ENCODE data around the gene HMCN1.
"Not testable (repeated sequence)": the region's sequence is repeated elsewhere in the genome, so short reads cannot be mapped to it uniquely, and the experiment has no call there.

The HMCN1 gene

GRCh38 chr1:185792040-185792439 is 57.8 kb downstream of the HMCN1 start:
- Histone ChIP-seq H3K27ac (ENCODE audit: low read depth, low read length) (no peak overlapping the region), H3K27me3 (ENCODE audit: low read length) (no peaks in the 10 kb centered on the region), H3K9ac (ENCODE audit: low read length) (no peak overlapping the region), H3K36me3 (ENCODE audit: low read length) (no peaks in the 10 kb centered on the region), H3K9me3 (ENCODE audit: insufficient read depth, low read length) (no peaks in the 10 kb centered on the region), H3K9me2 (replicated peaks; ENCODE audit: insufficient read depth, low read length) (no peaks in the 10 kb centered on the region), H4K20me1 (ENCODE audit: low read depth, low read length) (no peaks in the 10 kb centered on the region), H3K4me2 (ENCODE audit: low read depth, low read length, poor library complexity, severe bottlenecking) (no peak overlapping the region), H2AFZ (ENCODE audit: low read depth, low read length, severe bottlenecking) (no peak overlapping the region), H3F3A (ENCODE audit: insufficient read depth) (no peaks in the 10 kb centered on the region), H3K4me3 (ENCODE audit: insufficient read depth, low read length, poor library complexity, severe bottlenecking) (no peak overlapping the region), H3K79me2 (ENCODE audit: insufficient read depth, low read length) (no peaks in the 10 kb centered on the region)
- TF ChIP-seq EZH2phosphoT487 (conservative IDR thresholded peaks at IDR 0.05; ENCODE audit: low read length), result no peak
- no peak for TF ChIP-seq CTCF (IDR thresholded peaks at IDR 0.05; ENCODE audit: insufficient read depth, low read length, poor library complexity, severe bottlenecking)

DNA sequence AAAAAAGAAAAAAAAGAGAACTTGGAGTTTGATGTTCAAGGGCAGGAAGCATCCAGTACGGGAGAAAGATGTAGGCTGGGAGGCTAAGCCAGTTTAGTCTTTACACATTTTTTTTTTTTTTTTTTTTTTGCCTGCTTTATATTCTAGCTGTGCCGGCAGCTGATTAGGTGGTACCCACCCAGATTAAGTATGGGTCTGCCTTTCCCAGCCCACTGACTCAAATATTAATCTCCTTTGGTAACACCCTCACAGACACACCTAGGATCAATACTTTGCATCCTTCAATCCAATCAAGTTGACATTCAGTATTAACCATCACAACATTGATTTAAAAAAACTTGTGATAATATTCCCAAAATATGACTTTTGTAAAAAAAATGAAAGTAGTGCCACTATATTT is 60.3 kb downstream of the HMCN1 start:
- not testable (repeated sequence) for H3K36me3 ChIP-seq (ENCODE audit: low read length); H3K27me3 ChIP-seq (ENCODE audit: low read length); H3K9me3 ChIP-seq (ENCODE audit: insufficient read depth, low read length); H2AFZ ChIP-seq (ENCODE audit: low read depth, low read length, severe bottlenecking); H3F3A ChIP-seq (ENCODE audit: insufficient read depth); H3K9ac ChIP-seq (ENCODE audit: low read length); H3K79me2 ChIP-seq (ENCODE audit: insufficient read depth, low read length); H3K4me2 ChIP-seq (ENCODE audit: low read depth, low read length, poor library complexity, severe bottlenecking); H4K20me1 ChIP-seq (ENCODE audit: low read depth, low read length); H3K4me3 ChIP-seq (ENCODE audit: insufficient read depth, low read length, poor library complexity, severe bottlenecking); H3K9me2 ChIP-seq (replicated peaks; ENCODE audit: insufficient read depth, low read length); H3K27ac ChIP-seq (ENCODE audit: low read depth, low read length)

- Histone ChIP-seq H3K4me3 (ENCODE audit: insufficient read depth, low read length, poor library complexity, severe bottlenecking) (no peak overlapping the region), H2AFZ (ENCODE audit: low read depth, low read length, severe bottlenecking) (no peak overlapping the region), H3K27ac (ENCODE audit: low read depth, low read length) (no peak overlapping the region), H3K9me3 (ENCODE audit: insufficient read depth, low read length) (no peaks in the 10 kb centered on the region), H3K4me2 (ENCODE audit: low read depth, low read length, poor library complexity, severe bottlenecking) (no peak overlapping the region), H3K79me2 (ENCODE audit: insufficient read depth, low read length) (no peaks in the 10 kb centered on the region), H4K20me1 (ENCODE audit: low read depth, low read length) (no peaks in the 10 kb centered on the region), H3K9me2 (replicated peaks; ENCODE audit: insufficient read depth, low read length) (no peaks in the 10 kb centered on the region), H3F3A (ENCODE audit: insufficient read depth) (no peaks in the 10 kb centered on the region), H3K9ac (ENCODE audit: low read length) (no peak overlapping the region), H3K27me3 (ENCODE audit: low read length) (no peaks in the 10 kb centered on the region), H3K36me3 (ENCODE audit: low read length) (no peaks in the 10 kb centered on the region)
- no peak for TF ChIP-seq CTCF (IDR thresholded peaks at IDR 0.05; ENCODE audit: insufficient read depth, low read length, poor library complexity, severe bottlenecking)
- no peak for TF ChIP-seq EZH2phosphoT487 (conservative IDR thresholded peaks at IDR 0.05; ENCODE audit: low read length)
Measured at GRCh38 chr1:185795181-185795580, 61.0 kb downstream of the HMCN1 start.

- H3K4me2 ChIP-seq (ENCODE audit: low read depth, low read length, poor library complexity, severe bottlenecking), result no peak overlapping the region
- H3K27ac ChIP-seq (ENCODE audit: low read depth, low read length), result no peak overlapping the region
- H2AFZ ChIP-seq (ENCODE audit: low read depth, low read length, severe bottlenecking), result no peak overlapping the region
- TF ChIP-seq CTCF (IDR thresholded peaks at IDR 0.05; ENCODE audit: insufficient read depth, low read length, poor library complexity, severe bottlenecking) (no peak), EZH2phosphoT487 (conservative IDR thresholded peaks at IDR 0.05; ENCODE audit: low read length) (no peak)
- H4K20me1 ChIP-seq (ENCODE audit: low read depth, low read length), result no peaks in the 10 kb centered on the region
- no peaks in the 10 kb centered on the region for H3K36me3 ChIP-seq (ENCODE audit: low read length)
- no peaks in the 10 kb centered on the region for H3K27me3 ChIP-seq (ENCODE audit: low read length)
- H3F3A ChIP-seq (ENCODE audit: insufficient read depth), result no peaks in the 10 kb centered on the region
- no peak overlapping the region for H3K4me3 ChIP-seq (ENCODE audit: insufficient read depth, low read length, poor library complexity, severe bottlenecking)
- H3K9me3 ChIP-seq (ENCODE audit: insufficient read depth, low read length), result no peaks in the 10 kb centered on the region
- H3K9me2 ChIP-seq (replicated peaks; ENCODE audit: insufficient read depth, low read length), result no peaks in the 10 kb centered on the region
- no peaks in the 10 kb centered on the region for H3K79me2 ChIP-seq (ENCODE audit: insufficient read depth, low read length)
- no peak overlapping the region for H3K9ac ChIP-seq (ENCODE audit: low read length)
Measured at GRCh38 chr1:185798505-185798904, 64.3 kb downstream of the HMCN1 start.
